GM23338 (cell line): ENCODE measurements around the gene SOD3. TPM values are rescaled to one million over a fixed set of nuclear protein-coding genes. Genes with fewer than 3 reads are reported as not detected.

Experiments used
- ATAC-seq: fragments of 200-7000 bp; cut with Tn5 transposase; 3 replicates; pipeline ENCODE4 v1.9.1; 2020
- DNase-seq: peaks from one replicate; pipeline ENCODE4 v3.0.0-alpha.2; 2015; ENCODE audit warnings: low spot score
- H2AFZ ChIP-seq: fragments of 200-600 bp; sonication (generic); 2 replicates; pipeline ENCODE4 v1.8.0; 2016; ENCODE audit warnings: antibody characterized with exemption, mild to moderate bottlenecking, moderate library complexity
- H3F3A ChIP-seq: fragments of 200-600 bp; sonication (generic); replicated peaks from 2 replicates; pipeline ENCODE4 v1.8.0; 2017; ENCODE audit warnings: antibody characterized with exemption, mixed run types, low read depth
- H3K27ac ChIP-seq: fragments of 200-600 bp; sonication (generic); 2 replicates; pipeline ENCODE4 v1.6.1; 2016; ENCODE audit warnings: low read depth
- H3K27me3 ChIP-seq: fragments of 200-600 bp; sonication (generic); 2 replicates; pipeline ENCODE4 v1.8.0; 2016; ENCODE audit warnings: mild to moderate bottlenecking, mixed run types, moderate library complexity; ENCODE audit not compliant: insufficient read depth
- H3K36me3 ChIP-seq: fragments of 200-600 bp; sonication (generic); 2 replicates; pipeline ENCODE4 v1.8.0; 2016; ENCODE audit warnings: mild to moderate bottlenecking; ENCODE audit not compliant: insufficient read depth
- H3K4me1 ChIP-seq: fragments of 200-600 bp; sonication (generic); 2 replicates; pipeline ENCODE4 v1.8.0; 2016; ENCODE audit warnings: mild to moderate bottlenecking, moderate library complexity; ENCODE audit not compliant: insufficient read depth
- H3K4me2 ChIP-seq: fragments of 200-600 bp; sonication (generic); 2 replicates; pipeline ENCODE4 v1.7.1; 2017; ENCODE audit warnings: mixed run types
- H3K4me3 ChIP-seq: fragments of 200-600 bp; sonication (generic); 2 replicates; pipeline ENCODE4 v1.6.1; 2016; ENCODE audit warnings: mixed run types
- H3K79me2 ChIP-seq: fragments of 200-600 bp; sonication (generic); replicated peaks from 2 replicates; pipeline ENCODE4 v1.8.0; 2017; ENCODE audit warnings: mild to moderate bottlenecking; ENCODE audit not compliant: insufficient read depth
- H3K9me2 ChIP-seq: fragments of 200-600 bp; sonication (generic); 2 replicates; pipeline ENCODE4 v1.8.0; 2017; ENCODE audit not compliant: insufficient read depth
- H4K20me1 ChIP-seq: fragments of 200-600 bp; sonication (generic); replicated peaks from 2 replicates; pipeline ENCODE4 v1.8.0; 2017; ENCODE audit warnings: mild to moderate bottlenecking; ENCODE audit not compliant: insufficient read depth
- H3K27ac Mint-ChIP-seq: 2 replicates; pipeline ENCODE4 v1.8.0; 2020; ENCODE audit warnings: inconsistent platforms, mild to moderate bottlenecking, moderate library complexity, mixed read lengths
- H3K27me3 Mint-ChIP-seq: 3 replicates; pipeline ENCODE4 v1.8.0; 2022; ENCODE audit warnings: low read depth, mild to moderate bottlenecking, moderate library complexity, mixed read lengths, inconsistent platforms; ENCODE audit not compliant: insufficient read depth, poor library complexity
- H3K36me3 Mint-ChIP-seq: 3 replicates; pipeline ENCODE4 v1.8.0; 2021; ENCODE audit warnings: low read depth, mild to moderate bottlenecking, inconsistent platforms, moderate library complexity, mixed read lengths
- H3K4me1 Mint-ChIP-seq: 3 replicates; pipeline ENCODE4 v1.8.0; 2020; ENCODE audit warnings: mild to moderate bottlenecking, inconsistent platforms, mixed read lengths
- H3K4me3 Mint-ChIP-seq: 3 replicates; pipeline ENCODE4 v1.8.0; 2021; ENCODE audit warnings: moderate library complexity, mild to moderate bottlenecking, inconsistent platforms, mixed read lengths
- H3K9me3 Mint-ChIP-seq: 3 replicates; pipeline ENCODE4 v1.8.0; 2020; ENCODE audit warnings: moderate library complexity, mild to moderate bottlenecking, inconsistent platforms, mixed read lengths
- CREB1 ChIP-seq: fragments of 250-450 bp; sonication (Bioruptor Pico); IDR thresholded peaks from 2 replicates; pipeline ENCODE4 v1.5.0; 2020; ENCODE audit warnings: low read depth, mild to moderate bottlenecking, moderate library complexity
- POLR2AphosphoS5 ChIP-seq: IDR thresholded peaks from 2 replicates; pipeline ENCODE4 v1.6.1; 2016; ENCODE audit warnings: antibody characterized with exemption, low read depth
- STAT1 ChIP-seq: IDR thresholded peaks from one replicate; pipeline ENCODE4 v1.6.1; 2016; ENCODE audit warnings: antibody characterized with exemption; ENCODE audit not compliant: unreplicated experiment
- ZNF114 ChIP-seq: fragments of 250-450 bp; sonication (Bioruptor Pico); IDR thresholded peaks from 2 replicates; pipeline ENCODE4 v1.5.0; 2020; ENCODE audit warnings: mild to moderate bottlenecking, moderate library complexity
- polyA plus RNA-seq: library from polyadenylated mRNA; unstranded; fragments of >200 nt; fragmentation: Nextera tagmentation; extraction: Ambion mirVana; gene quantifications from 2 replicates; pipeline ENCODE4 v1.2.1, GENCODE V29; 2016
- total RNA-seq: library from RNA; depleted of rRNA; stranded (reverse); fragments of >200 nt; shearing (Covaris generic); gene quantifications from 2 replicates; pipeline ENCODE4 v1.2.3, GENCODE V29; 2014
- TF ChIP-seq, protein P1 (sequence below), 2 experiments: fragments of 200-600 bp in 1 of 2; sonication (generic) in 1 of 2; conservative IDR thresholded peaks; 2 replicates each; pipeline versions ENCODE4 v1.5.1 to v1.6.1; 2016 to 2017; ENCODE audit warnings: antibody characterized with exemption in 2 of 2, low read depth in 2 of 2, mild to moderate bottlenecking in 2 of 2, moderate library complexity in 1 of 2

SOD3 gene
- total and polyA plus RNA-seq, 2 experiments from 2014 or later, result 7.5 to 11.8 TPM

DNA sequence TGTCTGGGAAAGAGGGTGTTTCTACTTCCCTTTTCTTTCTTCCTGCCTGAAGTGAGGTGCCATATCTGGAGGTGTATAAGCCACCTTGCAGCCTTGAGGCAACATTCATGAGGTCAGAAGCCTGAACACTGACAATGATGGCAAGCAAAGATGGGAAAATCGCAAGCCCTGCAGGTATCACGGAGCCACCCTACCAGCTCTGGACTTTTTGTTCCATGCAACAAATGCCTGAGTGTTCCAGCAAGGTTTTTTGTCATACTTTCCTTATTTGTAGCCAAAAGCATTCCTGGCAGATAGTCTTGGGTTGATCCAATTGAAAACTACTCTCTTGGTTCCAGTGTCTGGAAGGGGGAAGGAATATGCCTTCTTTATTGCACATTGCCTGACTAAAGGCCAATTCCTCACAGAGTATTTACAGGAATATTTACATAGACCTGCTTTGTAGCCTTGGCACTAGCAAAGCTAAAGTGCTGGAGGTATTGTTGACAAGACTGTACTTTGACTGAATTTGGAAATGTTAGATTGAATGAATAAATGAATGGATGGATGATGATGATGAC is 14.4 kb upstream of the SOD3 start:
- H3K27ac ChIP-seq, result no peak overlapping the region
- no peaks in the 10 kb centered on the region for H4K20me1 ChIP-seq
- Mint-ChIP-seq H3K9me3 (peaks cover 5% of the 10 kb centered on the region; the same call in 2 of the 3 replicates), H3K4me3 (no peak overlapping the region), H3K36me3 (peaks cover 3% of the 10 kb centered on the region; the same call in 2 of the 3 replicates), H3K27ac (no peak overlapping the region), H3K27me3 (no peaks in the 10 kb centered on the region), H3K4me1 (peaks cover 15% of the 10 kb centered on the region)
- no peak for TF ChIP-seq STAT1
- TF ChIP-seq CREB1 (CRISPR knock-in tag), result no peak
- TF ChIP-seq ZNF114 (CRISPR knock-in tag), result no peak
- no peaks in the 10 kb centered on the region for H3F3A ChIP-seq
- H3K27me3 ChIP-seq, result no peaks in the 10 kb centered on the region
- peaks cover 3% of the 10 kb centered on the region; the same call in 1 of the 2 replicates for H3K9me2 ChIP-seq
- H2AFZ ChIP-seq, result no peak overlapping the region
- no peak for DNase-seq
- ATAC-seq, result no peak
- H3K4me3 ChIP-seq, result no peak overlapping the region
- no peaks in the 10 kb centered on the region for H3K79me2 ChIP-seq
- H3K4me1 ChIP-seq, result peaks cover 20% of the 10 kb centered on the region
- H3K4me2 ChIP-seq, result no peak overlapping the region
- no peaks in the 10 kb centered on the region for H3K36me3 ChIP-seq

GRCh38 chr4:24781999-24782745 is 13.2 kb upstream of the SOD3 start:
- no peaks in the 10 kb centered on the region for H3K27me3 Mint-ChIP-seq
- H3F3A ChIP-seq, result no peaks in the 10 kb centered on the region
- H3K4me1 ChIP-seq, result peaks cover 20% of the 10 kb centered on the region
- H4K20me1 ChIP-seq, result no peaks in the 10 kb centered on the region
- ATAC-seq, result no peak
- H3K27ac ChIP-seq, result no peak overlapping the region
- H3K27ac Mint-ChIP-seq, result no peak overlapping the region
- H3K79me2 ChIP-seq, result no peaks in the 10 kb centered on the region
- H3K4me3 Mint-ChIP-seq, result no peak overlapping the region
- no peaks in the 10 kb centered on the region; the same call in 1 of the 2 replicates for H3K36me3 ChIP-seq
- no peak overlapping the region for H3K4me2 ChIP-seq
- H3K36me3 Mint-ChIP-seq, result peaks cover 8% of the 10 kb centered on the region; the same call in 2 of the 3 replicates
- TF ChIP-seq POLR2AphosphoS5, result no peak
- no peak overlapping the region for H3K4me3 ChIP-seq
- H3K4me1 Mint-ChIP-seq, result peaks cover 15% of the 10 kb centered on the region
- H3K27me3 ChIP-seq, result no peaks in the 10 kb centered on the region
- H2AFZ ChIP-seq, result no peak overlapping the region; the same call in 1 of the 2 replicates
- no peak for DNase-seq
- peaks cover 10% of the 10 kb centered on the region; the same call in 2 of the 3 replicates for H3K9me3 Mint-ChIP-seq
- peaks cover 3% of the 10 kb centered on the region; the same call in 1 of the 2 replicates for H3K9me2 ChIP-seq

GRCh38 chr4:24783506-24783905 is 11.9 kb upstream of the SOD3 start:
- Histone ChIP-seq H3K36me3 (no peaks in the 10 kb centered on the region; the same call in 1 of the 2 replicates), H3K79me2 (no peaks in the 10 kb centered on the region), H3K27me3 (no peaks in the 10 kb centered on the region), H3K9me2 (peaks cover 3% of the 10 kb centered on the region; the same call in 1 of the 2 replicates), H4K20me1 (no peaks in the 10 kb centered on the region), H3K4me3 (no peak overlapping the region), H3K4me1 (peaks cover 17% of the 10 kb centered on the region), H3K4me2 (peak overlapping the region; percentile 44; the same call in 1 of the 2 replicates), H3K27ac (no peak overlapping the region), H3F3A (no peaks in the 10 kb centered on the region), H2AFZ (0 out of 2 replicates have a peak overlapping the region, but pooled peaks have one; percentile 40)
- ATAC-seq (no peak), DNase-seq (peak; percentile 32)
- TF ChIP-seq, protein P1, sequence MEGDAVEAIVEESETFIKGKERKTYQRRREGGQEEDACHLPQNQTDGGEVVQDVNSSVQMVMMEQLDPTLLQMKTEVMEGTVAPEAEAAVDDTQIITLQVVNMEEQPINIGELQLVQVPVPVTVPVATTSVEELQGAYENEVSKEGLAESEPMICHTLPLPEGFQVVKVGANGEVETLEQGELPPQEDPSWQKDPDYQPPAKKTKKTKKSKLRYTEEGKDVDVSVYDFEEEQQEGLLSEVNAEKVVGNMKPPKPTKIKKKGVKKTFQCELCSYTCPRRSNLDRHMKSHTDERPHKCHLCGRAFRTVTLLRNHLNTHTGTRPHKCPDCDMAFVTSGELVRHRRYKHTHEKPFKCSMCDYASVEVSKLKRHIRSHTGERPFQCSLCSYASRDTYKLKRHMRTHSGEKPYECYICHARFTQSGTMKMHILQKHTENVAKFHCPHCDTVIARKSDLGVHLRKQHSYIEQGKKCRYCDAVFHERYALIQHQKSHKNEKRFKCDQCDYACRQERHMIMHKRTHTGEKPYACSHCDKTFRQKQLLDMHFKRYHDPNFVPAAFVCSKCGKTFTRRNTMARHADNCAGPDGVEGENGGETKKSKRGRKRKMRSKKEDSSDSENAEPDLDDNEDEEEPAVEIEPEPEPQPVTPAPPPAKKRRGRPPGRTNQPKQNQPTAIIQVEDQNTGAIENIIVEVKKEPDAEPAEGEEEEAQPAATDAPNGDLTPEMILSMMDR (conservative IDR thresholded peaks at IDR 0.05; ENCODE audit: low read depth in 2 of 2), result no peak
- no peak for TF ChIP-seq POLR2AphosphoS5
- Mint-ChIP-seq H3K4me1 (peaks cover 10% of the 10 kb centered on the region), H3K4me3 (peak overlapping the region; percentile 0; the same call in 1 of the 3 replicates), H3K27ac (peak overlapping the region; percentile 46; the same call in 1 of the 2 replicates), H3K27me3 (peaks cover 2% of the 10 kb centered on the region), H3K9me3 (peaks cover 15% of the 10 kb centered on the region; the same call in 2 of the 3 replicates), H3K36me3 (peaks cover 11% of the 10 kb centered on the region; the same call in 2 of the 3 replicates)
